Activated T-cell treated with anti-CD3 and anti-CD28 coated beads for 1 hour (primary cell): ENCODE results near the gene TIMM44.
A peak's percentile ranks its signal among the peaks of the same experiment; 100 is the strongest.
"Not testable (repeated sequence)": the region's sequence is repeated elsewhere in the genome, so short reads cannot be mapped to it uniquely, and the experiment has no call there.

Experiments used
- DNase-seq: peaks from one replicate; pipeline ENCODE4 v3.0.0-alpha.2; 2020; ENCODE audit warnings: low read depth

Gene TIMM44

DNA sequence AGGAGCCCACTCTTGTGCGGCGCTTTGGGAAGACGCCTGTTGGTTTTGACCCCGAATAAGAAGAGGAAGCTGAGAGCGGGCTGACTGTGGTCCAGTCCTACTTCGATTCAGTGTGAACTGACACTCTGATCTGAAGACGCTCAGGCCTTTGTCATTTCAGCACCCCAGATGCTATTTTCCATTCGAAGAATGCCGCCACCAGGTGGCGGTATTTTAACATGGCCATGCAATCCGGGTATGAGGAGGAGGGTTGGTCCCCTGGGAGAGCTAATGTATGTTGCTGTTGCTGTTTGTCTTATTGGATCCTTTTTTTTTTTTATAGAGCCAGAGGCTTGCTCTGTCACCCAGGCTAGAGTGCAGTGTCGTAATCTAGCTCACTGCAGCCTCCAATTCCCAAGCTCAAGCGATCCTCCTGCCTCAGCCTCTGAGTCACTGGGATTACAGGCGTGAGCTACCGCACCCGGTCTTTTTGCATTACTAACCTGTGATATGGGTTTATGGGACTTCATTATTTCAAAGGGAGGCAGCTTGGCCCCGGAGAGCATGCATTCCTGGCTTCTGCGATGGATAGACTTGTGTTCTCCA, 803 bp upstream of the TIMM44 start:
- DNase-seq: peak; percentile 85

- DNase-seq: no peak
Observed at GRCh38 chr19:7942981-7943443, 454 bp downstream of the TIMM44 start.

DNA sequence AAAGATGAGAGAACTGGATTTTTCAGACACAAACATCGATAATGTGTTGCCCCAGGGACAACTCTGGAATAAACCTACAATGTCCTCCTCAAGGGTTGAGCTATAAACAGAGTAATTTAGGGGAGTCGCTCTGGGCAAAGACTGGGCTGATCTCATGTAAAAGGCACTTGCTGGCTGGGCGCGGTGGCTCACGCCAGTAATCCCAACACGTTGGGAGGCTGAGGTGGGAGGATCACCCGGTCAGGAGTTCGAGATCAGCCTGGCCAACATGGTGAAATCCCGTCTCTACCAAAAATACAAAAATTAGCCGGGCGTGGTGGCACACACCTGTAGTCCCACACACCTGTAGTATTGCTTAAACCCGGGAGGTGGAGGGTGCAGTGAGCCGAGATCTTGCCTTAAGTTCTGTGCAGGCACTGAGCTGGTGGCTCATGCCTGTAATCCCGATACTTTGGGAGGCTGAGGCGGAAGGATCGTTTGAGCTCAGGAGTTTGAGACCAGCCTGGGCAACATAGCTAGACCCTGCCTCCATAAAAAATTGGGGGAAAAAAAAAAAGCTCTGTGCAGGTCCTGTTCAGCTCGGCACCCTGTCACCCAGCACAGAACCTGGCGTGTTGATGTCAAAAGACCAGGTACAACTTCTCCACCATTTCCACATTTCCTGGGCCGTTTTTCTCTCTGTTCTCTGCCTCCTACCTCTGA, 1.4 kb downstream of the TIMM44 start:
- DNase-seq: no peak

GRCh38 chr19:7940841-7941240, 2.6 kb downstream of the TIMM44 start:
- no peak for DNase-seq

DNA sequence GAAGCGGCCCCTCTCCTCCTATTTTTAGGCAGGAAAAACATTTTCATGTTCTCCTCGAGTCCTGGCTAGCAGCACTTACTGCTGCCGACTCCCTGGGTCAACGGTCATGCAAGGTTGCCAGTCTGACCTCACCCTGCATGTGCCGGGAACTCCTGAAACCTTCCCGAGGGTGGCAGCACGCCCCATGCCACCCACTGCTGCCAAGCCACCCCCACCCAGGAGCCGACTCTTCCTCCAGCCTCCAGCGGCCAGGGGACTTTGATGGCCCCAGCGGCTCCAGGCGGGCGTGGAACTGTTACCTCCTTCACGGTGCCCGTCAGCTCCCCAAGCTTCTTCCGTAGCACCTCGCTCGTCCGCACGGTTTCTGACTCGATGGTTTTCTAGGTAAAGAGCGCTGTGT, 8.7 kb downstream of the TIMM44 start:
- no peak for DNase-seq

GRCh38 chr19:7933828-7934725, 9.4 kb downstream of the TIMM44 start:
- DNase-seq: no peak

DNA sequence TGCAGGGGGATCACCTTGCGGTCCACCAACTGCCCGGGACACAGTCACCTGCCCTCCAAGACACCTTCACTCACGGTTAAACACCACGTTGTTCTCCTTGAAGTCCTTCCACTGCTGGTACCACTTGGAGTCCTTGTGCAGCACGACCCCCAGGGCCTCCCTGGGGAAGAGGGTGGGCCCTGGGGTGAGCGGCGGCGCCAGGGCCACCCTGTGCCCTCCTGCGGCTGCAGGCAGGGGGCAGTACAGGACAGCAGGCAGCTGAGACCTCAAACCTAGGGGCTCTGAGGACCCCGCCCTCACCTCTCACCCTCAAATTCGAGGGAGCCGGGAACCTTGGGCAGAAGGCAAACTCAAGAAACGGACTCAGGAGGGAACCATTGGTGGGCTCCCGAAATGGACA, 10.1 kb downstream of the TIMM44 start:
- DNase-seq: no peak

- no peak for DNase-seq
Observed at GRCh38 chr19:7932930-7933300, 10.6 kb downstream of the TIMM44 start.

DNA sequence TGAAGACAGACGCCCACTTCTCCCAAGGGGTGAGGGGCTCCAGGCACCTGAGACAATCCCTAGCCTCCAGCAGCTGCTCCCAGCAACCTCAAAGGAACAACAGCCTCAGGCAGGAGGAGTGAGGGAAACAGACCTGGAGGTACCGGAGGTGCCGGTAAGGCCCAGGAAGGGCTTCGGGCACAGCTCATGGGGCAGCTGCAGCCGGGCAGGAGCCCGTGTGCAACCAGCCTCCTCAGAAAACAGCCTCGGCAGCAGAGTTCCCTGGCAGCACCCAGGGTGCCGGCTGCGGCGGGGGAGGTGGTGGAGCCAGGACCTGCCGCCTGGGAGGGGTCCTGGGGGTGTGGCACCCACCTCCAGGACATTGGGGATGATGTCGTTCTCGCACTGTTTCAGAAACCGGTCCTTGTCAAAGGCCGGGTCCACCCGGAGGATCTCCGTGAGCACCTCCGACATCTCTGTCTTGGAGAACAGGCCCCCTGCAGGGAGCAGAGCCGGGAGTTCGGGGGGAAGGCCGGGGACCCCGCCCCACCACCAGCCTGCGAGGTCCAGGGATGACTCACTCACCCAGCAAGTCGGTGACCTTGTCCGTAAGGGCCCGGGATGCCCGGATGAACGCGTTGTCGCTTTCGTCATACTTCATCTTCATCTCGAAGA, 11.1 kb downstream of the TIMM44 start:
- DNase-seq: no peak

GRCh38 chr19:7931221-7932061, 12.0 kb downstream of the TIMM44 start:
- no peak for DNase-seq

- no peak for DNase-seq
Observed at GRCh38 chr19:7930765-7931164, 12.7 kb downstream of the TIMM44 start.

GRCh38 chr19:7930030-7930429, 13.4 kb downstream of the TIMM44 start:
- not testable (repeated sequence) for DNase-seq

GRCh38 chr19:7928741-7929701, 14.4 kb downstream of the TIMM44 start:
- peak; percentile 63 for DNase-seq

DNA sequence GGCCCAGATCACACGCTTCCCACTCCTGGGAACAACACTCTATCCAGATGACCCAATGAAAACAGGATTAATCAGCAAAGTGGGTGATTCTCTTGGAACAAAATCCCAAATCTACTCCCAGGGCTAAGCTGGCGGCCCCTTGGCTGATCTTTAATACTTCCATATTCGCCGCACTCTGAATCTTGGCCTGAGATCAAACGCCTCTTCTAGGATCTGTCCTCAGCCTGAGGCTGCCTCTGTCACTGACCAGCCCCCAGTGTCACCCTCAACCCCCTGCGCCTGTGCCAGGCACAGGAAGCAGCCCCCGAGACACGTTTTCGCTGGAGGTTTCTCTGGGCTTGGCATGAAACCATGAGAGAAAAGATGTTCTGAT, 15.1 kb downstream of the TIMM44 start:
- DNase-seq: no peak

GRCh38 chr19:7927605-7928333, 15.7 kb downstream of the TIMM44 start:
- DNase-seq: no peak

GRCh38 chr19:7926727-7927604, 16.5 kb downstream of the TIMM44 start:
- no peak for DNase-seq

GRCh38 chr19:7926021-7926726, 17.3 kb downstream of the TIMM44 start, which contains the start of gene CTXN1:
Gene CTXN1, minus strand, starts transcription at chr19:7926135. Its CDS starts 597 bp downstream, at chr19:7925538.
- DNase-seq: peak; percentile 74
